AG09309 (cell line): ENCODE data around the gene CARMIL3.

Experiments used
- DNase-seq: peaks from one replicate; pipeline ENCODE4 v3.0.0-alpha.2; 2010; ENCODE audit warnings: low read depth
- H3K4me3 ChIP-seq: 2 replicates; pipeline ENCODE4 v1.5.1; 2011; ENCODE audit warnings: mild to moderate bottlenecking, low read depth, low read length, moderate library complexity; ENCODE audit not compliant: control insufficient read depth
- CTCF ChIP-seq: IDR thresholded peaks from 2 replicates; pipeline ENCODE4 v1.5.1; 2011; ENCODE audit warnings: mild to moderate bottlenecking, low read depth, low read length, inconsistent platforms; ENCODE audit not compliant: insufficient read depth, control insufficient read depth; ENCODE audit errors: missing control alignments

Gene CARMIL3

DNA sequence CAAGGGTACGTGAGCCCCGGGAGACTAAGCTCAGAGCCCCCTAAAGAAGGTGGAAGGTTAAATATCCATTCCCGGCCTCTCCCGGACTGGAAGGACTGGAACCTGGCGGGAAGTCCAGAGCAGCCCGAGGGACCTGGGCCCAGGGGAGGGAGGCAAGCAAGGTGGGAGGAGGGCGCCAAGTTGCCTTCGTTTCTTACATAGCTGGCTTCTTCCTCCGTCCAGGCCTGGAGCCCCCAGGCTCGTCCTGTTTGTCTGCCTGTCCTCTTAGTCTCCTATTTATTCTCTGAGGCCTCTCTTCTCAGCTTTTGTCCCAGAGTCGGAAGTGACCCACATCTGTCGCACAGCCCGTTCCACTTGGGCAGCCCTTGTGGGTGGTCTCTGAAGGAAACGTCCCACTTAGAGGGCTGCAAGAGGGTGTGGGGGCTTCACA is 43.0 kb downstream of the CARMIL3 start:
- H3K4me3 ChIP-seq, result peak overlapping the region; percentile 64
- no peak for TF ChIP-seq CTCF
- no peak for DNase-seq

DNA sequence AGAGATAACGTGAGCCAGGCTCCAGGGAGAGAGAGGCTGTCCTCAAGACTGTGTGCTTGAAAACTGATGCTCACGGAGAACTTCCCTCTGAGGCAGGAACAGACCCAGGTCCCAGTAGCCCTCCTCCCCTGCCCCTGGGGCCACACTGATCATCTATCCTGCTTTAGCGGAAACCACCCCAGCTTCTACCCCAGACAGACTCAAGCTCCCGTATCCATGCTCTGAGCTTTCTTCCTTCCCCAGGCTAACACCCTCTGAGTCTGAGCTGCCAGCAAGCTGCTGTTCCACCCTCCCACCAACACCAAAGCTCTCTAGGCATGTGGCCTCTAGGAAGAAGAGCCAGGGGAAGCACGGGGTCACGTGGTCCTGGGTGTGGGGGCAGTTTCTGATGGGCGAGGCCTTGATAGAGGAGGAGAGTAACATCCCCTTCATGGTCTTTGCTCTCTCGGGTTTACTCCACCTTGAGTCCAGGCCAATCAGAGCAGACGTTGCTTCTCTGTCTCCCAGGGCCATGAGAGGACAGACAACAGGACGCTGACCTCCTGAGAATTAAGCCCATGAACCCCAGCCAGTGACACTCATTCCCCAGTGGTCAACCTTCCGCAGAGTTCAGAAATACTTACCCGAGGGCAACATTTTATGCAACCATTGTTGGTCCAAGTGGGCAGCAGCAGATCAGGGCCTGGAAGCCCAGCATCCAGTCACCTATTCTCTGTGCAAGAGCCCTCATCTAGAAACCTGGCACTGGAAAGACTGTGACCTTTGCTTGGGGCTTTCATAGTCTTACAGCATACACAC is 43.7 kb downstream of the CARMIL3 start:
- H3K4me3 ChIP-seq, result peak overlapping the region; percentile 64
- no peak for DNase-seq
- TF ChIP-seq CTCF, result no peak

DNA sequence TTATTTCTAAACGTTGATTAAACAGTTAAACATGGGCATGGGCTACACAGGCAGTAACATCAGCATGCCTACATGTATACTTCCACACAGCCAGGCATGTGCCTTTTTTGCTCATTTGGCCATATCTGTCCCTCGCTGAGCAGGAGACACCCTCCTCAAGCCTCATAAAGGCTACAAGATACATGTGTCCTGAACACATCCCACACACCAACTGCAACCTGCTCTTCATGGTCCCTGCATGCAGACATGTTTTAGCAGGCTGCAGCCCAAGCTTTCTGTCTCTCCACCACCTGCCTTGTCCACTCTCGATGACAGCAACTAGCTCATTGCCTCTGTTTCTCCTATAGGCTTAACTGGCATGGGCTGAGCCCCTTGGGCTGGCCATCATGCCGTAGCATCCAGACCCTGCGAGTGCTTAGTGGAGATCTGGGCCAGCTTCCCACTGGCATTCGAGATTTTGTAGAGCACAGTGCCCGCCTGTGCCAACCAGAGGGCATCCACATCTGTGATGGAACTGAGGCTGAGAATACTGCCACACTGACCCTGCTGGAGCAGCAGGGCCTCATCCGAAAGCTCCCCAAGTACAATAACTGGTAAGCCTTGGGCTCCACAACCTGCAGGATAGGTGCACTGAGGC is 44.9 kb downstream of the CARMIL3 start:
- no peak for TF ChIP-seq CTCF
- DNase-seq, result no peak
- H3K4me3 ChIP-seq, result no peak overlapping the region

DNA sequence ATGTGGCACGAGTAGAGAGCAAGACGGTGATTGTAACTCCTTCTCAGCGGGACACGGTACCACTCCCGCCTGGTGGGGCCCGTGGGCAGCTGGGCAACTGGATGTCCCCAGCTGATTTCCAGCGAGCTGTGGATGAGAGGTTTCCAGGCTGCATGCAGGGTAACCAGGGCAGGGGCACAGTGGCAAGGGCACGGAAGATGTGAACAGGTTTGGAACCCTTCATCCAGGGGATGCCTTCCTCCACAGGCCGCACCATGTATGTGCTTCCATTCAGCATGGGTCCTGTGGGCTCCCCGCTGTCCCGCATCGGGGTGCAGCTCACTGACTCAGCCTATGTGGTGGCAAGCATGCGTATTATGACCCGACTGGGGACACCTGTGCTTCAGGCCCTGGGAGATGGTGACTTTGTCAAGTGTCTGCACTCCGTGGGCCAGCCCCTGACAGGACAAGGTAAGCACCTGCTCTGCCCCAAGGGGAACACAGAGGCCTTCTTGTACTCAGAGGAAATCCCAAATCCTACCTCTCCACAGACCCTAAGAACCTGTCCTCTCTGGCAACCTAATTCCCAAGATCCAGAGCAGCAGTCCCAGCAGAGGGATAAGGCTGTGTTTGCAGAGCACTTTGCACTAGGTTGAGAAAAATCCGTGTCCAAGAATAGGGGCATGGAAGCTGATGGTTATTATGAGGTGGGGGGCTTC is 46.6 kb downstream of the CARMIL3 start:
- no peak for DNase-seq
- no peak overlapping the region for H3K4me3 ChIP-seq
- no peak for TF ChIP-seq CTCF

- no peak for DNase-seq
- no peak overlapping the region for H3K4me3 ChIP-seq
- TF ChIP-seq CTCF, result no peak
Measured at GRCh38 chr14:24098927-24099813, 47.4 kb downstream of the CARMIL3 start.
